HG03439 (cell line): ENCODE results near the gene STAB1.

Experiments
- ATAC-seq: cut with Tn5 transposase; IDR thresholded peaks from one replicate; pipeline ENCODE4 v1.9.1; 2021; ENCODE audit warnings: mild to moderate bottlenecking, moderate library complexity; ENCODE audit not compliant: unreplicated experiment

The STAB1 gene

GRCh38 chr3:52557011-52557960 is 62.1 kb downstream of the STAB1 start:
- ATAC-seq = no peak

GRCh38 chr3:52558436-52558835 is 63.3 kb downstream of the STAB1 start:
- ATAC-seq = no peak

GRCh38 chr3:52561028-52561747 is 66.0 kb downstream of the STAB1 start:
- no peak for ATAC-seq

GRCh38 chr3:52563984-52564383 is 68.8 kb downstream of the STAB1 start:
- ATAC-seq = no peak

GRCh38 chr3:52568069-52568468 is 72.9 kb downstream of the STAB1 start:
- ATAC-seq = no peak

- no peak for ATAC-seq
Observed at GRCh38 chr3:52570076-52570475, 74.9 kb downstream of the STAB1 start.

GRCh38 chr3:52572221-52572620 is 77.1 kb downstream of the STAB1 start:
- ATAC-seq = no peak
